ENCODE measurements around the gene MTF2.

GRCh38 chr1:93051961-93052360 lies 27.1 kb upstream of the MTF2 start:
- no peak for TF ChIP-seq EZH2 (IDR thresholded peaks at IDR 0.05)
- no peak for TF ChIP-seq POLR2AphosphoS5 (IDR thresholded peaks at IDR 0.05; ENCODE audit: borderline replicate concordance, low read depth, low read length)
